IPS DF 4.7 (cell line): ENCODE measurements around the gene SETD1A.
A peak's percentile ranks its signal among the peaks of the same experiment; 100 is the strongest.
"Not testable (repeated sequence)": the region's sequence is repeated elsewhere in the genome, so short reads cannot be mapped to it uniquely, and the experiment has no call there.

Source experiments
- DNase-seq: peaks from one replicate; pipeline ENCODE4 v3.0.0-alpha.2; 2013; ENCODE audit warnings: low spot score; ENCODE audit errors: extremely low read depth

The SETD1A gene

DNA sequence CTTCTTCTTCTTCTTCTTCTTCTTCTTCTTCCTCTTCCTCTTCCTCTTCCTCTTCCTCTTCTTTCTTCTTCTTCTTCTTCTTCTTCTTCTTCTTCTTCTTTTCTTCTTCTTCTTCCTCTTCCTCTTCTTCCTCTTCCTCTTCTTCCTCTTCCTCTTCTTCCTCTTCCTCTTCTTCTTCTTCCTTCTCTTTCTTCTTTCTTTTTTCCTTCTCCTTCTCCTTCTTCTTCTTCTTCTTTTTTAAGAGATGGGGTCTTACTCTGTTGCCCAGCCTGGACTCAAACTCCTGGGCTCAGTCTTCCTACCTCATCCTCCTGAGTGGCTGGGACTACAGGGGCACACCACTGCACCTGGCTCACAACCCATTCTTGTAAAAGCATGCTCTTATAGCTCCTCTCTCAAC lies 55.7 kb downstream of the SETD1A start:
- not testable (repeated sequence) for DNase-seq

- no peak for DNase-seq
These were observed 58.5 kb downstream of the SETD1A start for GRCh38 chr16:31016018-31016417.

DNA sequence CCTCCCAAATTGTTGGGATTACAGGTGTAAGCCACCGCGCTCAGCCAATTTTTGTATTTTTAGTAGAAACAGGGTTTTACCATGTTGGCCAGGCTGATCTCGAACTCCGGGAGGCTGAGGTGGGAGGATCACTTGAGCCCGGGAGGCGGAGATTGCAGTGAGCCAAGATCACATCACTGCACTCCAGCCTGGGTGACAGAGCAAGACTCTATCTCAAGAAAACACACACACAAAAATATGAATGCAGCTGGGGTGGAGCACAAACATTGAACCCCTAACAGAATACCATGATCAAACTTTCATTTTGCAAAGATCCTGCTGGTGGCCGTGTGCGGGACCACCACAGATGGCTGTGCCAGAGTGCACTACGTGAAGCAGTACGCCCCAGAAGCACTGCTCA lies 60.2 kb downstream of the SETD1A start:
- not testable (repeated sequence) for DNase-seq

DNA sequence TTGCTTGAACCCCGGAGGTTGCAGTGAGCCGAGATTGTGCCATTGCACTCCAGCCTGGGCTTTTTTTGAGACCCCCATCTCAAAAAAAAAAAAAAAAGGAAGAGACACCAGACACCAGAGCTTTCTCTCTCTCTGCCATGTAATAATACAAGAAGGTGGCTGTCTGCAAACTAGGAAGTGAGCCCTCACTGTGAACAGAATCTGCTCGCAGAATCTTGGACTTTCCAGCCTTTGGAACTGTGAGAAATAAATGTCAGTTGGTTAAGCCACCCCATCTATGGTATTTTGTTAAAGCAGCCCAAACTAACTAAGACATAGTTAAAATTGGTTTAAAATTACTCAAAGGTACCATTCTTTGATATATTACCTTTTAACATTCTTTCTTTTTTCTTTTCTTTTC lies 63.0 kb downstream of the SETD1A start:
- no peak for DNase-seq

DNA sequence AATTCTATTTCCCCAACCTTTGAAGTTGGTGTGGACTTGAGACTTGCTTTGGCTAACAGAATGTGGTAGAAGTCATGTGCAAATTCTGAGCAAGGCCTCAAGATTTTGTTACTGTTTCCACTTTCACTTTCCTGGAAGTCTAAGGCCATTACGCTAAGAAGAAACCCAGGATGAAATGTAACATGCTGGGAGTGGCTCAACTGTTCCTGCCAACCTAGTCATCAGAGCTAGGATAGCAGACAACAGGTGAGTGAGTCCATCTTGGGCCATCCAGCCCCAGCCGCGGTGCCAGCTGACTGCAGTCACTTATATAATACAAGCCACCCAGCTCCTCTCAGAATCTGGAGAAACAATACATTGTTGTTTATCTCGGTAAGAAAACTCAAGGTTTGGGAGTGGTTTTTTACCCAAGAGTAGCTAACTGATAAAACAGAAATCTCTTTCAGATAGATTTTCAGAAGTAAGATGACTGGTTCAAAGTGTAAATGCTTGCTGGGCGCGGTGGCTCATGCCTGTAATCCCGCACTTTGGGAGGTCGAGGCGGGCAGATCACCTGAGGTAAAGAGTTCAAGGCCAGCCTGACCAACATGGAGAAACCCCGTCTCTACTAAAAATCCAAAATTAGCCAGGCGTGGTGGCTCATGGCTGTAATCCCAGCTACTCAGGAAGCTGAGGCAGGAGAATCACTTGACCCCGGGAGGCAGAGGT lies 65.1 kb downstream of the SETD1A start:
- no peak for DNase-seq

DNA sequence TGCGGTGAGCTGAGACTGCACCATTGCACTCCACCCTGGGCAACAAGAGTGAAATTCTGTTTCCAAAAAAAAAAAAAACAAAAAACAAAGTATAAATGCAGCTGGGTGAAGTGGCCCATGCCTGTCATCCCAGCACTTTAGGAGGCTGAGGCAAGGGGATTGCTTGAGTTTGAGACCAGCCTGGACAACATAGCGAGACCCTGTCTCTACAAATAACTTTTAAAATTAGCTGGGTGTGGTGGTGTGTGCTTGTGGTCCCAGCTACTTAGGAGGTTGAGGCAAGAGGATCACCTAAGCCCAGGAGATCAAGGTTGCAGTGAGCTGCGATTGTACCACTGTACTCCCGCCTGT lies 65.7 kb downstream of the SETD1A start:
- no peak for DNase-seq

DNA sequence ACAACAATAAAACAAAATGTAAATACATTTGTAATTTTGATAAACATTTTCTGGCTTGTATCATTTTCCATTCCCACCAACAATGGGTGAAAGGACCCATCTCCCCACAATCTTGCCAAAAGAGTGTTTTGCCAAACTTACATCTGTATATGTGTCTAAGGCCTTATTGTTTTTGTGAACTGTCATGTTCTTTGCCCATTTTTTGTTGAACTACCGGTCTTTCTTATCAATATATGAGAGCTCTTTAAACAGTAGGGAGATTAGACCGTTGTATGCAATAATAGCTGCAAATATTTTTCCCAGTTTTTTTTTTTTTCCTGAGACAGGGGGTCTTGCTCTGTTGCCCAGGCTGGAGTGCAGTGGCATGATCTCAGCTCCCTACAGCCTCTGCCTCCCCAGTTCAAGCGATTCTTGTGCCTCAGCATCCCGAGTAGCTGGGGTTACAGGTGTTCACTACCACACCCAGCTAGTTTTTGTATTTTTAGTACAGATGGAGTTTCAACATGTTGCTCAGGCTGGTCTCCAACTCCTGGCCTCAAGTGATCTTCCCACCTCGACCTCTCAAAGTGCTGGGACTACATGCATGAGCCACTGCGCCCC lies 66.2 kb downstream of the SETD1A start:
- no peak for DNase-seq

DNA sequence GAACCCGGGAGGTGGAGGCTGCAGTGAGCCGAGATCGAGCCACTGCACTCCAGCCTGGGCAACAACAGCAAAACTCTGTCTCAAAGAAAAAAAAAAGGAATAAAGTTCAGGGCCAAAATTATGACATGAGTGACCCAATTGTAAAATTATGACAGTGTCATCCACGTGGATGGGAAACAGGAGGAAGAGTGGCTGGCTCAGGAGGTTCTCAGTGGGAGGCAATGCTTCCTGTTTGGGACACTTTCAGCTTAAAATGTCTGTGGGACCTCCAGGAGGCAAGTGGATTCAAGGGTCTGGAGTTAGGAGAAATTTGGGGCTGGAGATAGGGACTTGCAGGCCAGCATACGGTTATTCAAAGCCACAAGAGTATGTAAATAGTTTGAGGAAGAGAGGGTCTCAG lies 67.8 kb downstream of the SETD1A start:
- DNase-seq: no peak

DNA sequence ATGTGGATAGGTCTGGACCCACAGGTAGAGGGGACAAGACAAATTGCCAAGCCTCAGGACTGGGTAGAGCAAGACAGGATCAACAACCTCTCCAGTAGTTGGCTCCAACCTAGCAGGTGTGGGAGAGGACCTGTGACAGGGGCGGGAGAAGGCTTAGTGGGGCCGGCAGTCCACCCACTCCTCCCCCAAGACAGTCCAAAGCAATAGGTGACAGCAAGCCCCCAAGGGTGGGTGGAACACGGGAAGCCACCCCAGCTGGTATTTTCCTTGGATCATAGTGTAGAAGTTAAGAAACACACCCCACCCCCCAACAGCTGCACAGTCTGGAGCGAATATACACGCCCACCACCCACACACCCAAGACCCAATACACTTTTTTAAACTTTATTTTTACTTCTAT lies 71.7 kb downstream of the SETD1A start:
- no peak for DNase-seq

- DNase-seq: no peak
These were observed 73.7 kb downstream of the SETD1A start for GRCh38 chr16:31031276-31031675.

DNA sequence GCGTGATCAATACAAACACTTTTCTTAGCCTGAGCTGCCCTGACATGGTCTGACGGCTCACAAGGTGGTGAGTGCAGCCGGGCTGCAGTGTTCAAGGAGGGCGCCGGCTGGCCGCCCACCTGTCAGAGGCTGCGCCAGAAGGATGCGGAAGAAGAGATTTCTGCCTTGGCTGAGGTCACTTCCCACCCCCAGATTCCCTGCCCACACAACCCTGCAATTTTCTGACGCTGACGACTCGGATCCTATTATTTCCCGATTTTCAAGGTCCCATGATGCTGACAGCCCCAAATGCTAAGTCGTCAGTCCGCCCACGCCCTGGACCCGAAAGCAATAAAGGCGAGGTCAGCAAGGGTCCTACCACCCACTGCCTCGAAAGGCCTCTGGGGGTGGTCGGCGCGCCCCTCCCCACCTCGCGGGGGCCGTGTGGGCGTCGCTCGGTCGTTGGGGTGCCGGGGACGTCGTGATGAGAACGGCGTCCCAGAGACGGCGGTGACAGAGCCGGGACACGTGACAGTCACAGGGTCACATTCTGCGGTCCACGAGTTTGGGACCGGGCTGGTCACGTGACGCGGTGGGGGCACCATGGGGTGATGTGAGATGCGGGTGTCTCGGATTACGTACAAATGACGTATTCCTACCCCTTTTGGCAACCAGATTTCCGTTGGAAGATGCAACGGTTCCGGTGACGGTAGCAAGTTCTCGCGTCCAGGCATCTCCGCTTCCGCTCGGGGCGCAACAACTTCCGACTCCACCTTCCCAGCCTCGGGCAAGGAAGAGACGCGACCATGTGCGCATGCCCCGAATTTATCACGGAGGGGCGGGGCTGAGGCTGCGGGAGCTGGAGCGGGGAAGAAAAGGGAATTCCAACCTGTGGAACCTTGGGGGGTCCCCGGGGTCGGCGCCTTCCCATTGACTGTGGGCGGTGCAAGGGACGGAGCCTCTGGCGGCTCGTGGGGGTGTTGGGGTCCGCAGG lies 75.5 kb downstream of the SETD1A start, which contains the start of gene STX4:
TSS of gene STX4 (plus strand) at position 823 of the 973 bp plus-strand sequence. CDS start 248 bp downstream, outside the sequence.
- peak; percentile 96 for DNase-seq

DNA sequence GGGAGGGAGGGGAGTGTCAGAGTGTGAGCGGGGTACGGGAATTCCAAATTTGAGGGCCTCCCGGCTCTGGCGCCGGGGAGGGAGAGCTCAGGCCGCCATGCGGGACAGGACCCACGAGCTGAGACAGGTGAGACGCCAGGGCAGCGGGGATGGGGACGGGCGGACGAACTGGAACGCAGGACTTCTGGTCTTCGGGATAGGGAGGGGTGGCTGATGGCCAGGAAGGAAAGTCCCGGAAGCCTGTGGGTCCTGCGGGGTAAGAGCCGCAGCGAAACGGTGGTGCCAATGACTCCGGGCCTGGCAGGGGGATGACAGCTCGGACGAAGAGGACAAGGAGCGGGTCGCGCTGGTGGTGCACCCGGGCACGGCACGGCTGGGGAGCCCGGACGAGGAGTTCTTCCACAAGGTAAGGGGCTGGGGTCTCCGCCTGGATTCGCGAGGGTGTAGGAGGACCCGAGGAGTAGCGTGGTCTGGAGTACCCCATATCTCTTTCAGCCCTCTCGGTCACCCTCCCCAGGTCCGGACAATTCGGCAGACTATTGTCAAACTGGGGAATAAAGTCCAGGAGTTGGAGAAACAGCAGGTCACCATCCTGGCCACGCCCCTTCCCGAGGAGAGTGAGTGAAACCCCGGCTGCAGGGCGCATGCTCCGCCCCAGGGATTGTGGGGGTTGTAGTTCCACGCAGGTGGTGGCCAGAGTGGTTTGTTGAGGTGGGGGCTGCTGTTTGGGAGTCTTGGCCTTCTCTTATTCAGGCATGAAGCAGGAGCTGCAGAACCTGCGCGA lies 76.3 kb downstream of the SETD1A start:
- DNase-seq: no peak
